ENCODE measurements around the gene WNT8A.
A peak's percentile ranks its signal among the peaks of the same experiment; 100 is the strongest.
"Not testable (repeated sequence)": the region's sequence is repeated elsewhere in the genome, so short reads cannot be mapped to it uniquely, and the experiment has no call there.

Gene WNT8A

DNA sequence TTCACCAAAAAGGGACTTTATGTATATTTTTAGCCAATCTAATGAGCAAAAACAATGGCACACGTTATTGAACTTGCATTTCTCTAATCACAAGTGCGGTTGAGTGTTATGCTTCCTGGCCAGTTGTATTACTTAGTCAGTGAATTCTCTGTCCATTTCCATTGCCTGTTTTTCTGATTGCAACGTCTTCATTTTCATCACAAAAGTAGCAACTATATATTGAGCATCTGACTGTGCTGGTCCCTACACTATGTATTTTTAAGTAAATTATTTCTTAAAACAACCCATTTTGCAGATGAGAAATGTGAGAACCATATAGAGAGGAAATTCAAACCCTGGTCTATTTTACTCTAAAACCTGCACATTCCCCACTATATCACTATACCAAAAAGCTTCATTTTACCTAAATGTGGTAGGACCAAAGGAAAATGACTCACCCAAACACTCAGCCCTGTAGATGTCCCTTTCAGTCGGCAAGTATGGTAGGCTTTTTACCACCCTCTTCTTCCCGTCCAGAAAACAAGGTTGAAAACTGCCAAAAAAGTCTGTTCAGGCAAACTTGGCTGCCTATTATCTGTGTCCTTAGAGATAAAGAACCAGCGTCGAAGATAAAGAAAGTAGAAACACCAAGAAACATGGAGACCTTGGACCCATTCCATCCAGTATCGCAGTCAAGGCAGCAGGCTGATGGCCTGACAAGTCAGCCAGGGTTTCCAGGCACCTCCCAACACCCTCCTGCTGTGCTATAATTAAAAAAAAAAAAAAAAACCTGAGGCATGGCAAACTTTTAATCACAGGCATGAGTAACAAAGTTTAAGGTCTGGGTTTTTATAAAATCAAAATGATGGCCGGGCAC is 32.2 kb upstream of the WNT8A start:
- TF ChIP-seq, protein P1, sequence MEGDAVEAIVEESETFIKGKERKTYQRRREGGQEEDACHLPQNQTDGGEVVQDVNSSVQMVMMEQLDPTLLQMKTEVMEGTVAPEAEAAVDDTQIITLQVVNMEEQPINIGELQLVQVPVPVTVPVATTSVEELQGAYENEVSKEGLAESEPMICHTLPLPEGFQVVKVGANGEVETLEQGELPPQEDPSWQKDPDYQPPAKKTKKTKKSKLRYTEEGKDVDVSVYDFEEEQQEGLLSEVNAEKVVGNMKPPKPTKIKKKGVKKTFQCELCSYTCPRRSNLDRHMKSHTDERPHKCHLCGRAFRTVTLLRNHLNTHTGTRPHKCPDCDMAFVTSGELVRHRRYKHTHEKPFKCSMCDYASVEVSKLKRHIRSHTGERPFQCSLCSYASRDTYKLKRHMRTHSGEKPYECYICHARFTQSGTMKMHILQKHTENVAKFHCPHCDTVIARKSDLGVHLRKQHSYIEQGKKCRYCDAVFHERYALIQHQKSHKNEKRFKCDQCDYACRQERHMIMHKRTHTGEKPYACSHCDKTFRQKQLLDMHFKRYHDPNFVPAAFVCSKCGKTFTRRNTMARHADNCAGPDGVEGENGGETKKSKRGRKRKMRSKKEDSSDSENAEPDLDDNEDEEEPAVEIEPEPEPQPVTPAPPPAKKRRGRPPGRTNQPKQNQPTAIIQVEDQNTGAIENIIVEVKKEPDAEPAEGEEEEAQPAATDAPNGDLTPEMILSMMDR (IDR thresholded peaks at IDR 0.05; ENCODE audit: low read depth, low read length): no peak
- in situ Hi-C loops (cut with HindIII; ENCODE audit: low sequenced_read_pairs): no loop called here
- DNase-seq (ENCODE audit: low read depth, low spot score): no peak
- H3K4me3 ChIP-seq (ENCODE audit: low read depth, low read length): no peak overlapping the region

DNA sequence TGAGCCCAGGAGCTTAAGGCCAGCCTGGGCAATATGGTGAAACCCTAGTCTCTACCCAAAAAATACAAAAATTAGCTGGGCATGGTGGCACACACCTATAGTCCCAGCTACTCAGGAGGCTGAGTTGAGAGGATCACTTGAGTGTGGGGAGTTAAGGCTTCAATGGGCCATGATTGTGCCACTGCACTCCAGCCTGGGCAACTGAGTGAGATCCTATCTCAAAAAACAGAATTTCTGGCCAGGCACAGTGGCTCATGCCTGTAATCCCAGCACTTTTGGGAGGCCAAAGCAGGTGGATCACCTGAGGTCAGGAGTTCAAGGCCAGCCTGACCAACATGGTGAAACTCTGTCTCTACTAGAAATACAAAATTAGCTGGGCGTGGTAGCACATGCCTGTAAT is 31.1 kb upstream of the WNT8A start:
- in situ Hi-C loops (cut with HindIII; ENCODE audit: low sequenced_read_pairs); H3K4me3 ChIP-seq (ENCODE audit: low read depth, low read length); DNase-seq (ENCODE audit: low read depth, low spot score): not testable (repeated sequence)

DNA sequence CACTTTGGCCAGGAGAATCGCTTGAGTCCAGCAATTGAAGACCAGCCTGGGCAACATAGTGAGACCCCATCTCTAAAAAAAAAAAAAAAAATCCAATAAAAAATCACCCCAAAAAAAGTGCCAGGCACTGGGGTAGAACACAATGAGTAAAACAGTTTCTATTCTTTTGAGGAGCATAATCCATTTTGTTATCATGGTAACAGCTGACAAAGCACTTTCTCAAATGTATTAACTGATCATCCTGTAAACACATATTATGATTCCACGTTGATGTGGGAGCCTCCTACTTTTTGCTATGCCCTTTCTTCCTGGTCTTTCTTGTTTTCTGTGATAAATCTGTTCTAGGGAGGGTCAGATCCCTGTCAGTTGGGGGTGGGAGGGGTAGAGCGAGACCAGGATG is 30.3 kb upstream of the WNT8A start:
- H3K4me3 ChIP-seq (ENCODE audit: low read depth, low read length): no peak overlapping the region
- in situ Hi-C loops (cut with HindIII; ENCODE audit: low sequenced_read_pairs): no loop called here
- no peak for DNase-seq (ENCODE audit: low read depth, low spot score)
- TF ChIP-seq, protein P1 (IDR thresholded peaks at IDR 0.05; ENCODE audit: low read depth, low read length): no peak

DNA sequence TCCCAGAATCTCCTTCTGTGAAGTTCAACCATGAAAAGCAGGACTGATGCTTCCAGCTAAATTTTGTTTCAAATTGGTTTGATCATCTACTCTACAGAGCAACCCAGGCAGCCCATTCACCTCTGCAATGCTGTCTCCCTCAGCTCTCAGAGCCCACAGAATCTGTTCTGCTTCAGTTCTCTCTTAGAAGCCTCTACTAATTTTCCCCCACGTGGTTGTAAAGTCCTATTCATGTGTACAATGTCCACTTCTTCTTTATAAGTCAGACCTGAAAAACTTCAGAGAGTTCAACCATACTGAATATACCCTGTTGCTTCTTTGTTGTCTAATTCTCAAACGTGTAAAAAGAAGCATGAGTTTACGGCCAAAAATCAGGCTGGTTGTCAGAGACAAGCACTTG is 29.6 kb upstream of the WNT8A start:
- no peak overlapping the region for H3K4me3 ChIP-seq (ENCODE audit: low read depth, low read length)
- in situ Hi-C loops (cut with HindIII; ENCODE audit: low sequenced_read_pairs): no loop called here
- DNase-seq (ENCODE audit: low read depth, low spot score): no peak
- TF ChIP-seq, protein P1 (IDR thresholded peaks at IDR 0.05; ENCODE audit: low read depth, low read length): no peak

DNA sequence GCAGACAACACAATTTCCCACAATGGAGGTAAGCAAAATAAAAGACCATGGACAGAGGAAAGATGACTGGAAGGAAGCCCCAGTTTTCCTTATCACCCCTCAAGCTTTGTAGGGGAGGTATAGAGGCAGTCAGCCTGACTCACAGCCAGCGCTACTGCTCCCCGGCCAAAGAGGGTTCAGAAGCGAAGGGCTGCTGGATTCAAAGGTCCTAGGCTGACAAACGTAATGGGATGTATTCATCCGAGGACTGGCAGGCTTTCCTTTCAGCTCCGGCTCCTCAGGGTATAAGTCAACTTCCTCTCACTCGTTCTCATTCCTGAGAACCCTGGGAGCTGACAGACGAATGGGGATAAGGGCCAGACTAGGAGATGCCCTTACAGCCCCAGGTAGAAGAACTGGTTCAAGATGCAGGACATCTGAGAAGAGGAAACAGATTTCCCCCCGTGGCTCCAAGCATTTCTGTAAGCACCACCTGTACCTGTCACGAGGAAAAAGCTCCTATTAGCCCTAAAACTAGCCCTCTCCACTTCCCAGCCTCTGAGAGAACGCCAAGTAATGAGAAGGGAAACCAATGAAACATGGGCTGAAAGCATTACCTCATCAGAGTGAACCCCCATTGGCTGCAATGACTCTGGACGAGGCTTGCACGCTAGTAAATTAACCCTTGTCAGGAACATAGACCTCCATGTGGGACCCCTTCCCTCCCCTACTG is 28.8 kb upstream of the WNT8A start:
- DNase-seq (ENCODE audit: low read depth, low spot score): no peak
- TF ChIP-seq, protein P1 (IDR thresholded peaks at IDR 0.05; ENCODE audit: low read depth, low read length): no peak
- in situ Hi-C loops (cut with HindIII; ENCODE audit: low sequenced_read_pairs): no loop called here
- no peak overlapping the region for H3K4me3 ChIP-seq (ENCODE audit: low read depth, low read length)

DNA sequence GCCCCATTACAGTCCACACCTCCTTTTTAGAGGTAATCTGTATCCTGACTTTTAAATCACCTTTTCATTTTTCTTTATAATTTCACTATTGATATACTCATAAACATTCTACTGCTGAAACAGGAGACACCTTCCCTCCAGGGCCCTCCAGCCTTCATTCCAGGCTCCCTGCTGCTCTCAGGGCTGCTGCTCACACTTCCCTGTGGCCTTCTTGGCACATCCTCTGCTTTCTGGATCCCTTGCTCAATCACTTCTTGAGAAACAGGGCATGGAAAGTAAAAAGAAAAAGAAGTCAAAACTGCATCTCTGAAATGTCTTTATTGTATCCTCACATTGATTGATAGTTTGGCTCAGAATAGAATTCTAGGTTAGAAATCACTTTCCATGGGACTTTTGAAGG is 19.3 kb upstream of the WNT8A start:
- TF ChIP-seq, protein P1 (IDR thresholded peaks at IDR 0.05; ENCODE audit: low read depth, low read length): no peak
- peak; percentile 14 for DNase-seq (ENCODE audit: low read depth, low spot score)
- no peak overlapping the region for H3K4me3 ChIP-seq (ENCODE audit: low read depth, low read length)
- in situ Hi-C loops (cut with HindIII; ENCODE audit: low sequenced_read_pairs): no loop called here

DNA sequence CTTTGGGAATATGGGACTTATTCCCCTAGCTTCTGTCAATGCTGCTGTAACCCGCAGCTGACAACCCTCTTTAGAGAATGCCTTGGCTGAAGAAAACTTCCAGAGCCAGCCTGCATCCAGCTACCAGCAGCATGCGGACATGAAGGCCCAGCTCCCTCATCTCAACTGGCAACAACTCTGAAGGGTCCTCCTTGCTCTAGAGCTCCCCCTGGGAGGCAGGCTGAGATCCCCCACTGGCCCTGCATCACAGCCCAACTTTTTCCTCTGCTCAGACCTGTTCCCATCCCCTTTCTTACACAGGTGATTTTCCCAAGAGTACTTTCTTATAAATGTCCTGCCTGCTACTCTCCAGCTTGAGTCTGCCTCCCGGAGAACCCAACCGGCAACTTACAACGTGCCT is 18.7 kb upstream of the WNT8A start:
- in situ Hi-C loops (cut with HindIII; ENCODE audit: low sequenced_read_pairs): no loop called here
- TF ChIP-seq, protein P1 (IDR thresholded peaks at IDR 0.05; ENCODE audit: low read depth, low read length): peak; percentile 44
- no peak for DNase-seq (ENCODE audit: low read depth, low spot score)
- no peak overlapping the region for H3K4me3 ChIP-seq (ENCODE audit: low read depth, low read length)
